MCF 10A (cell line): ENCODE measurements around the gene LAD1. TPM values are rescaled to one million over a fixed set of nuclear protein-coding genes. Genes with fewer than 3 reads are reported as not detected.
A peak's percentile ranks its signal among the peaks of the same experiment; 100 is the strongest.

ENCODE experiments used
- BruUV-seq: library from RNA; stranded (reverse); fragments of 400-500 nt; replicated peaks from 2 replicates; lab custom pipeline; 2021; lab: Mats Ljungman, UMichigan
- CTCF ChIA-PET: fragments of 300-600 bp; sonication (Branson Sonifier 250); formaldehyde crosslinking; extraction: SDS; loops from one replicate; lab custom pipeline; 2021; ENCODE audit warnings: antibody characterized with exemption, inconsistent platforms; lab: Yijun Ruan, JAX
- POLR2A ChIA-PET: fragments of 300-600, 350-650 bp; sonication (Branson Sonifier 250); formaldehyde crosslinking; extraction: SDS; loops from one replicate; lab custom pipeline; 2020; ENCODE audit warnings: antibody characterized with exemption, inconsistent platforms; lab: Yijun Ruan, JAX
- DNase-seq: peaks from one replicate; pipeline ENCODE4 v3.0.0-alpha.2; 2018; ENCODE audit not compliant: unreplicated experiment
- H3K27ac Mint-ChIP-seq: one replicate; pipeline ENCODE4 v1.8.0; 2022; ENCODE audit warnings: mild to moderate bottlenecking, low read depth, mixed read lengths; ENCODE audit not compliant: unreplicated experiment
- H3K27me3 Mint-ChIP-seq: one replicate; pipeline ENCODE4 v1.8.0; 2022; ENCODE audit warnings: mixed read lengths; ENCODE audit not compliant: insufficient read depth, unreplicated experiment
- H3K36me3 Mint-ChIP-seq: one replicate; pipeline ENCODE4 v1.8.0; 2022; ENCODE audit warnings: mild to moderate bottlenecking, moderate library complexity, mixed read lengths; ENCODE audit not compliant: insufficient read depth, unreplicated experiment
- H3K4me1 Mint-ChIP-seq: one replicate; pipeline ENCODE4 v1.8.0; 2022; ENCODE audit warnings: mixed read lengths; ENCODE audit not compliant: insufficient read depth, unreplicated experiment
- H3K4me3 Mint-ChIP-seq: one replicate; pipeline ENCODE4 v1.8.0; 2022; ENCODE audit warnings: mild to moderate bottlenecking, moderate library complexity, mixed read lengths; ENCODE audit not compliant: unreplicated experiment
- H3K9me3 Mint-ChIP-seq: one replicate; pipeline ENCODE4 v1.8.0; 2022; ENCODE audit warnings: mixed read lengths; ENCODE audit not compliant: unreplicated experiment
- intact Hi-C: fragments of 100-400 bp; cut with micrococcal nuclease; formaldehyde crosslinking; loops from 2 replicates; pipeline ENCODE4 v1.14.1; 2022
- total RNA-seq: library from RNA; stranded (reverse); gene quantifications from 2 replicates; pipeline ENCODE4 v1.2.3, GENCODE V29; 2022
- TF ChIP-seq, protein P1 (sequence below): fragments of 200-600 bp; IDR thresholded peaks from one replicate; pipeline ENCODE4 v1.8.0; 2022; ENCODE audit warnings: antibody characterized with exemption, mild to moderate bottlenecking; ENCODE audit not compliant: unreplicated experiment

The LAD1 gene
- total RNA-seq, 1 experiment from 2014 or later = 40.9 TPM

DNA sequence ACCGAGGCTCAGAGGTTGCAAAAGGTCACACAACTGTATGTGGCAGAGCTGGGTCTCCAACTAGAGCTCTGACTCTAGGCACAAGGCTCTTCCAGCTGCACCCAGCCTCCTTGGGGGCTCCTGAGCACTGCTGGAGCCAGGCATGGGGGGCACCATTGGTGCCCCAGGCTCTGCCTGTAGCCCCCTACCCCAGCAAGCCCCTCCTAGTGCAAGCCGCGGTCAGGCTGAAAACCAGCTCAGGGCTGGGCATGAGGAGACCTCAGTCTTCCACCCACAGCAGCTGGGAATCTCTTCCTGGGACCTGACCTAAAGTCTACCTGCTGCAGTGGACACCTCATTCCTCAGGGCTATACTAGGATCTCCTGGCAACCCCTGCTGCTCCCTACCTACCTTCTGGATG is 36.2 kb downstream of the LAD1 start:
- Mint-ChIP-seq H3K9me3 (no peaks in the 10 kb centered on the region), H3K36me3 (no peaks in the 10 kb centered on the region), H3K4me1 (peaks cover 21% of the 10 kb centered on the region), H3K27ac (no peak overlapping the region), H3K27me3 (peaks cover 18% of the 10 kb centered on the region), H3K4me3 (no peak overlapping the region)
- intact Hi-C loops = no loop called here
- BruUV-seq = no TSS peak
- ChIA-PET CTCF (interaction anchor here (0.6 to 15.6 kb wide), 38 partner anchors 9 to 391 kb away, joined by 3 to 550 read pairs (median 12); partner anchors contain the start of genes LAD1, TMEM9 and TNNT2), POLR2A (interaction anchor here (0.7 to 11.7 kb wide), 10 partner anchors 13 to 1916 kb away, joined by 3 to 159 read pairs (median 8); no protein-coding TSS in a partner anchor)
- TF ChIP-seq, protein P1, sequence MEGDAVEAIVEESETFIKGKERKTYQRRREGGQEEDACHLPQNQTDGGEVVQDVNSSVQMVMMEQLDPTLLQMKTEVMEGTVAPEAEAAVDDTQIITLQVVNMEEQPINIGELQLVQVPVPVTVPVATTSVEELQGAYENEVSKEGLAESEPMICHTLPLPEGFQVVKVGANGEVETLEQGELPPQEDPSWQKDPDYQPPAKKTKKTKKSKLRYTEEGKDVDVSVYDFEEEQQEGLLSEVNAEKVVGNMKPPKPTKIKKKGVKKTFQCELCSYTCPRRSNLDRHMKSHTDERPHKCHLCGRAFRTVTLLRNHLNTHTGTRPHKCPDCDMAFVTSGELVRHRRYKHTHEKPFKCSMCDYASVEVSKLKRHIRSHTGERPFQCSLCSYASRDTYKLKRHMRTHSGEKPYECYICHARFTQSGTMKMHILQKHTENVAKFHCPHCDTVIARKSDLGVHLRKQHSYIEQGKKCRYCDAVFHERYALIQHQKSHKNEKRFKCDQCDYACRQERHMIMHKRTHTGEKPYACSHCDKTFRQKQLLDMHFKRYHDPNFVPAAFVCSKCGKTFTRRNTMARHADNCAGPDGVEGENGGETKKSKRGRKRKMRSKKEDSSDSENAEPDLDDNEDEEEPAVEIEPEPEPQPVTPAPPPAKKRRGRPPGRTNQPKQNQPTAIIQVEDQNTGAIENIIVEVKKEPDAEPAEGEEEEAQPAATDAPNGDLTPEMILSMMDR = no peak
- DNase-seq = no peak

DNA sequence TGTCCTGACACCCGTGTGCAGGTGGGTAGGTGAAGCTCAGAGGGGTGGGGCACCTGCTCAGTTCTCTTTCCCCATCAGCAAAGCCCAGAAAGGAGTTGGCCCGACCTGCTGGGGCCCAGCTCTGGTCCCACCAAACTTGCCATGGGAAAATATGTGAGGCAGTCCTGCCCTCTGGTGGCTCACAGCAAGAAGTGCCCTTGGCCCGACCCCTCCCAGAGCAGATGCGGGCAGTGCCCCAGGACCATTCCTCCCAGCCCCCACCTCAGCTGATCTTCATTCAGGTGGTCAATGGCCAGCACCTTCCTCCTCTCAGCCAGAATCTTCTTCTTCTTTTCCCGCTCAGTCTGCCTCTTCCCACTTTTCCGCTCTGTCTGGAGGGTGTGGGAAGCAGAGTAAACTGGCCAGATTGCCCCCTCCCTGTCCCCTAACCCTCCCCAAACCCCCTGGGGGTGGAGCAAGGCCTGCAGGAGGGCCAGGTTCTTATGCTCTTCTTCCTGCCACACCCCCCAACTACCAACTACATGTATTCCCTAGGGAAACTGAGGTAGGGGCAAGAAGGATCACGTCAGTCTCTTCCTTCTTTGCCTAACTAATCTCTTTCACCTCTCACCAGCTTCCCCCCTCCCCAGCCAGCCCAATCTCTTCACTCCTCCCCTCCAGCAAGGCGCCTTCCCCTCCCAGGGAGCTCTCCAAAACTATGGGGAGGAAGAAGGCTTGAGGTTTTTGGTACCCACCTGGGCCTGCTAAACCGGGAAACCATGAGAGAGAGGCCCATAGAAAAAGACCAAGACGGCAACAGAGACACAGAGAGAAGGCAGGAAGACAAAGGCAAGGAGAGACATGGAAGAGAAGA is 37.2 kb downstream of the LAD1 start:
- ChIA-PET CTCF (interaction anchor here (0.6 to 15.6 kb wide), 69 partner anchors 7 to 802 kb away, joined by 3 to 550 read pairs (median 6); partner anchors contain the start of genes LAD1, TMEM9 and TNNT2), POLR2A (interaction anchor here (0.7 to 11.7 kb wide), 18 partner anchors 12 to 691 kb away, joined by 3 to 159 read pairs (median 5); no protein-coding TSS in a partner anchor)
- Mint-ChIP-seq H3K4me3 (no peak overlapping the region), H3K36me3 (no peaks in the 10 kb centered on the region), H3K27me3 (peaks cover 8% of the 10 kb centered on the region), H3K9me3 (no peaks in the 10 kb centered on the region), H3K4me1 (peaks cover 24% of the 10 kb centered on the region), H3K27ac (no peak overlapping the region)
- BruUV-seq = no TSS peak
- intact Hi-C loops = loop anchor here (1.0 kb wide), 6 partner anchors 16 to 276 kb away; no protein-coding TSS in a partner anchor
- TF ChIP-seq, protein P1 = peak; percentile 100
- DNase-seq = peak; percentile 82

DNA sequence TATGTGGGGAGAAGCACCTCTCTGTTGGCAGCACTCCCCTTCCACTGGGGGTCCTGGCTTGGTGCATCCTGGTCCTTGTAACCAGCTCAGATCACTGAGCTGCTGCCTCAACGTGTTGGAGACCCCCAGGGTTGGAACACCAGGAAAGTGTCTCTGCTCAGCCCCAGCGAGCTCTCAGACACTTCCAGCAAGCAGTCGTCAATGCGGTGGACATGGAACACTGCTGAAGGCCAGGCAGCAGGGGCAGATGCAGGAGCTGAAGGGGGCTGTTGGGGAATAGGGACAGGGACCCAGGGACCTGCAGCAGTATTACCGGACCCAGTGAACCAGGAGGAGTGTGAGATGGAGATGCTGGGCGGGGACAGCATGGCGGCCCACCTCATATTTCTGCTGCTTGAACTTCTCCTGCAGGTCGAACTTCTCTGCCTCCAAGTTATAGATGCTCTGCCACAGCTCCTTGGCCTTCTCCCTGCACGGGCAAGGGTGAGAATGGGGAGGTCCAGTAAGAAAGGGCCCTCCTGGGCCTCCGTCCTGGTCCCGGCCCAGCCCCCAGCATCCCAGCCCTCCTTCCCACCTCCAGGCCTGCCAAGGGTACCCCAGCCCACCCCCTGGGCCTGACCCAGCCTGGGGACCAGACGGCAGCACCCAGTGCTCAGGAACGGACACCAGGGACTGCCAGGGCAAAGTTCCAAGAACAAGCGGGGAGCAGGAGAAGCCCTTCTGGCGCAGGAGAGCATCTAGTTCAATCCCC is 38.0 kb downstream of the LAD1 start:
- POLR2A ChIA-PET = interaction anchor here (0.7 to 11.7 kb wide), 16 partner anchors 12 to 691 kb away, joined by 3 to 159 read pairs (median 6); no protein-coding TSS in a partner anchor
- peaks cover 24% of the 10 kb centered on the region for H3K4me1 Mint-ChIP-seq
- H3K27me3 Mint-ChIP-seq = peaks cover under 1% of the 10 kb centered on the region
- H3K9me3 Mint-ChIP-seq = no peaks in the 10 kb centered on the region
- DNase-seq = no peak
- TF ChIP-seq, protein P1 = no peak
- H3K4me3 Mint-ChIP-seq = no peak overlapping the region
- no TSS peak for BruUV-seq
- CTCF ChIA-PET = interaction anchor here (0.5 to 15.6 kb wide), 63 partner anchors 8 to 774 kb away, joined by 3 to 550 read pairs (median 5); partner anchors contain the start of genes LAD1, TMEM9 and TNNT2
- no peak overlapping the region for H3K27ac Mint-ChIP-seq
- H3K36me3 Mint-ChIP-seq = no peaks in the 10 kb centered on the region
- intact Hi-C loops = loop anchor here (1.0 kb wide), 6 partner anchors 15 to 275 kb away; no protein-coding TSS in a partner anchor
